ENCODE results near the gene SCN1A. TPM values are rescaled to one million over a fixed set of nuclear protein-coding genes. Genes with fewer than 3 reads are reported as not detected.
"Not testable (repeated sequence)": the region's sequence is repeated elsewhere in the genome, so short reads cannot be mapped to it uniquely, and the experiment has no call there.

SCN1A gene
- total RNA-seq, 4 donors from 2014 or later = 0.41 TPM; not detected in 3

DNA sequence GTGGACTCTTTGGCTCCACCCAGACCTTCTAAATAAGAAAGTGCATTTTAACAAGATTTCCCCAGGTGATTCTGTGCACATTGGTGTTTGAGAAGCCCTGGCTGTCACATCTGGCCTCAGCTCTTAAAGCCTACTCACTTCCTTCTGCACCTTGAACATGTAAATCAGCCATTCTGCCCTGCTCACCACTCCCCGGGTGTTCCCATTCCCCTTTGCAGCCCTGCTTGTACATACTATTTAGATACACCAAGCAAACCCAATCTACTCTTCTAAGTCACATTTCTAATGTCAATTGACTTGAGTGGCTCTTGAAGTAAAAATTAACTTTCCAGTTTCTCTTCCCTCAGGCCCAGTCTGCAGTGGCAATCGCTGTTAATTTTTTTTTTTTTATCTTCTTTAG, 13.1 kb upstream of the SCN1A start:
- intact Hi-C loops (cut with DNase I; ENCODE audit: low total_unique reads) = no loop called here

DNA sequence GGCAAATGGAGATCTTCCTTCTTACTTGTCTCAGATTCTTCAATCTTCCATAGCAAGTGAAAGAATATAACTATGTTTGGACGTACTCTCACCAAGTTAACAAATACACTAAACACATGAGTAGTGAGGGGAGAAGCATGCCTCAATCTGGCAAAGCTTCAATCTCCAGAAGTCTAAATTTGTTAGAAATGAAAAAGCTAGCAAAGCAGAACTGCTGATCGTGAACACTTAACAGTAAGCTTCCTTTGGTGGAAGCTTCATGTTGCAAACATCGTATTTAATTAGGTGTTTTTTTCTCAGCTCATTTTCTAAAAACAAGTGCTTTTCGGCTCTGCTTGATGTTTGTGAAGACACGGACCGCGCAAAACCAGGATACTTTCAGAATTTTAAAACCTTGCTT, 12.7 kb upstream of the SCN1A start:
- no peak for DNase-seq
- intact Hi-C loops (cut with DNase I; ENCODE audit: low total_unique reads) = no loop called here
- no peaks in the 10 kb centered on the region for H3K36me3 ChIP-seq
- no peak overlapping the region for H3K27ac ChIP-seq
- no peaks in the 10 kb centered on the region for H3K27me3 ChIP-seq
- H3K9me3 ChIP-seq = no peaks in the 10 kb centered on the region
- no peaks in the 10 kb centered on the region for H3K4me1 ChIP-seq
- H3K4me3 ChIP-seq = no peak overlapping the region
- TF ChIP-seq POLR2A (IDR thresholded peaks at IDR 0.05) = no peak
- TF ChIP-seq, protein P1, sequence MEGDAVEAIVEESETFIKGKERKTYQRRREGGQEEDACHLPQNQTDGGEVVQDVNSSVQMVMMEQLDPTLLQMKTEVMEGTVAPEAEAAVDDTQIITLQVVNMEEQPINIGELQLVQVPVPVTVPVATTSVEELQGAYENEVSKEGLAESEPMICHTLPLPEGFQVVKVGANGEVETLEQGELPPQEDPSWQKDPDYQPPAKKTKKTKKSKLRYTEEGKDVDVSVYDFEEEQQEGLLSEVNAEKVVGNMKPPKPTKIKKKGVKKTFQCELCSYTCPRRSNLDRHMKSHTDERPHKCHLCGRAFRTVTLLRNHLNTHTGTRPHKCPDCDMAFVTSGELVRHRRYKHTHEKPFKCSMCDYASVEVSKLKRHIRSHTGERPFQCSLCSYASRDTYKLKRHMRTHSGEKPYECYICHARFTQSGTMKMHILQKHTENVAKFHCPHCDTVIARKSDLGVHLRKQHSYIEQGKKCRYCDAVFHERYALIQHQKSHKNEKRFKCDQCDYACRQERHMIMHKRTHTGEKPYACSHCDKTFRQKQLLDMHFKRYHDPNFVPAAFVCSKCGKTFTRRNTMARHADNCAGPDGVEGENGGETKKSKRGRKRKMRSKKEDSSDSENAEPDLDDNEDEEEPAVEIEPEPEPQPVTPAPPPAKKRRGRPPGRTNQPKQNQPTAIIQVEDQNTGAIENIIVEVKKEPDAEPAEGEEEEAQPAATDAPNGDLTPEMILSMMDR (IDR thresholded peaks at IDR 0.05) = no peak

More for the DNA sequence above, 13.1 kb upstream of the SCN1A start:
- no peaks in the 10 kb centered on the region for H3K36me3 ChIP-seq
- H3K4me1 ChIP-seq = no peaks in the 10 kb centered on the region
- no peak for TF ChIP-seq POLR2A (IDR thresholded peaks at IDR 0.05)
- TF ChIP-seq, protein P1 (IDR thresholded peaks at IDR 0.05) = no peak
- H3K27ac ChIP-seq = no peak overlapping the region
- no peak for DNase-seq
- no peaks in the 10 kb centered on the region for H3K27me3 ChIP-seq
- no peaks in the 10 kb centered on the region for H3K9me3 ChIP-seq
- H3K4me3 ChIP-seq = no peak overlapping the region

DNA sequence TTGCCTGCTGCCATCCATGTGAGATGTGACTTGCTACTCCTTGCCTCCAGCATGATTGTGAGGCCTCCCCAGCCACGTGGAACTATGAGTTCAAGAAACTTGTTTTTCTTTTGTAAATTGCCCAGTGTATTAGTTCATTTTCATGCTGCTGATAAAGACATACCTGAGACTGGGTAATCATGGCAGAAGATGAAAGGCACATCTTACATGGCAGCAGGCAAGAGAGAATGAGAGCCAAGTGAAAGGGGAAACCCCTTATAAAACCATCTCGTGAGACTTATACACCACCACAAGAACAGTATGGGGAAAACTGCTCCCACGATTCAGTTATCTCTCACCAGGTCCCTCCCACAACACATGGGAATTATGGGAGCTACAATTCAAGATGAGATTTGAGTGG, 11.7 kb upstream of the SCN1A start:
- H3K4me1 ChIP-seq; H3K27ac ChIP-seq; intact Hi-C loops (cut with DNase I; ENCODE audit: low total_unique reads); H3K4me3 ChIP-seq; DNase-seq; H3K36me3 ChIP-seq; H3K27me3 ChIP-seq; H3K9me3 ChIP-seq: not testable (repeated sequence)

GRCh38 chr2:166138667-166139066, 10.8 kb upstream of the SCN1A start:
- Histone ChIP-seq H3K27me3 (no peaks in the 10 kb centered on the region), H3K4me3 (no peak overlapping the region), H3K36me3 (no peaks in the 10 kb centered on the region), H3K27ac (no peak overlapping the region), H3K4me1 (no peaks in the 10 kb centered on the region), H3K9me3 (no peaks in the 10 kb centered on the region)
- no peak for TF ChIP-seq POLR2A (IDR thresholded peaks at IDR 0.05)
- TF ChIP-seq, protein P1 (IDR thresholded peaks at IDR 0.05) = no peak
- intact Hi-C loops (cut with DNase I; ENCODE audit: low total_unique reads) = no loop called here
- DNase-seq = no peak

DNA sequence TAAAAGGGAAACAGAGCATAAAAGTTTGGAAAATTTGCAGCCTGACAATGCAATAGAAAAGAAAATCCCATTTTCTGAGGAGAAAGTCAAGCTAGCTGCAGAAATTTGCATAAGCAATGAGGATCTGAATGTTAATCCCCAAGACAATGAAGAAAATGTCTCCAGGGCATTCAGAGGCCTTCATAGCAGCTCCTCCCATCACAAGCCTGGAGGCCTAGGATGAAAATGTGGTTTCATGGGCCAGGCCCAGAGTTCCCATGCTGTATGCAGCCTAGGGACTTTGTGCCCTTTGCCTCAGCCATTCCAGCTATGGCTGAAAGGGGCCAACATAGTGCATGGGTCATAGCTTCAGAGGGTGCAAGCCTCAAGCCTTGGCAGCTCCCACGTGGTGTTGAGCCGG, 10.3 kb upstream of the SCN1A start:
- no peak overlapping the region for H3K27ac ChIP-seq
- H3K4me3 ChIP-seq = no peak overlapping the region
- DNase-seq = no peak
- H3K9me3 ChIP-seq = no peaks in the 10 kb centered on the region
- H3K4me1 ChIP-seq = no peaks in the 10 kb centered on the region
- intact Hi-C loops (cut with DNase I; ENCODE audit: low total_unique reads) = no loop called here
- TF ChIP-seq POLR2A (IDR thresholded peaks at IDR 0.05) = no peak
- TF ChIP-seq, protein P1 (IDR thresholded peaks at IDR 0.05) = no peak
- H3K27me3 ChIP-seq = peaks cover 0 to 5% of the 10 kb centered on the region in 2 donors
- H3K36me3 ChIP-seq = no peaks in the 10 kb centered on the region

DNA sequence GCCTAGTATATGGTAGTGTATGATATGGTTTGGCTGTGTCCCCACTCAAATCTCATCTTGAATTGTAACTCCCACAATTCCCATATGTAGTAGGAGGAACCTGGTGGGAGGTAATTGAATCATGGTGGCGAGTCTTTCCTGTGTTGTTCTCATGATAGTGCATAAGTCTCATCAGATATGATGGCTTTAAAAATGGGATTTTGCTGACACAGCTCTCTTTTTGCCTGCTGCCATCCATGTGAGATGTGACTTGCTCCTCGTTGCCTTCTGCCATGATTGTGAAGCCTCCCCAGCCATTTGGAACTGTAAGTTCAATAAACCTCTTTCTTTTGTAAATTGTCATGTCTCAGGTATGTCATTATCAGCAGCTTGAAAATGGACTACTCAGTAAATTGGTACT, 9.5 kb upstream of the SCN1A start:
- H3K4me1 ChIP-seq = no peaks in the 10 kb centered on the region
- DNase-seq = no peak
- H3K36me3 ChIP-seq = no peaks in the 10 kb centered on the region
- intact Hi-C loops (cut with DNase I; ENCODE audit: low total_unique reads) = no loop called here
- no peak overlapping the region for H3K27ac ChIP-seq
- no peak overlapping the region for H3K4me3 ChIP-seq
- peaks cover 0 to 10% of the 10 kb centered on the region in 2 donors for H3K27me3 ChIP-seq
- TF ChIP-seq, protein P1 (IDR thresholded peaks at IDR 0.05) = no peak
- no peak for TF ChIP-seq POLR2A (IDR thresholded peaks at IDR 0.05)
- H3K9me3 ChIP-seq = no peaks in the 10 kb centered on the region
